Stimulated activated naive CD8-positive, alpha-beta T cell treated with anti-CD3 and anti-CD28 coated beads, Interleukin-15, Interleukin-2, amounts not matched to agents 100 U/mL and 50 U/mL, for 24 hours (primary cell): ENCODE measurements around the gene ELP4.
"Not testable (repeated sequence)": the region's sequence is repeated elsewhere in the genome, so short reads cannot be mapped to it uniquely, and the experiment has no call there.

Experiments used
- ATAC-seq: fragments of 150-1000 bp; cut with Tn5 transposase; one replicate; pipeline ENCODE4 v1.10.0; 2021
- DNase-seq: peaks from one replicate; pipeline ENCODE4 v3.0.0; 2021

ELP4 gene

GRCh38 chr11:31706357-31706756, 196.8 kb downstream of the ELP4 start:
- ATAC-seq, result no peak

DNA sequence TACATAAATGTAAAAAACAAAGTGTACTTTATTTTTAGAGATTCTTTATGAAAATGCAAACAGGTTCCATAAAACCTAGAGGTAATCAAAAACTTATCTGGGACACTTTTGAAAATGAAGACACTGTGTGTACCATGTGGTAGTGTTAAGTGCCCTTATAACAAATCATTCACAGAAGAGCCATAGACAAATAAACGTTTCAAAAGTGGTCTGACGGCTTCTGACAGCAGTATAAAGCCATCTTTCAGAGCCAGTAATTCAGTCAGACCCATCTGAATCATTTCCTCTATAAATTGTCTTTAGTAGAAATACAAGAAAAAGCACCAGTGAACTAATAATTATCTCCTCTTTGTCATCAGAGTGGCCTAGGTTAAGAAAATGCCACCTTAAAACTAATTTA, 201.6 kb downstream of the ELP4 start:
- DNase-seq (no peak), ATAC-seq (no peak)

More at GRCh38 chr11:31706357-31706756, 196.8 kb downstream of the ELP4 start:
- no peak for DNase-seq

GRCh38 chr11:31712851-31713250, 203.3 kb downstream of the ELP4 start:
- no peak for DNase-seq
- no peak for ATAC-seq

GRCh38 chr11:31714840-31715239, 205.3 kb downstream of the ELP4 start:
- DNase-seq (no peak), ATAC-seq (no peak)

GRCh38 chr11:31720225-31720624, 210.7 kb downstream of the ELP4 start:
- no peak for DNase-seq
- ATAC-seq, result no peak

DNA sequence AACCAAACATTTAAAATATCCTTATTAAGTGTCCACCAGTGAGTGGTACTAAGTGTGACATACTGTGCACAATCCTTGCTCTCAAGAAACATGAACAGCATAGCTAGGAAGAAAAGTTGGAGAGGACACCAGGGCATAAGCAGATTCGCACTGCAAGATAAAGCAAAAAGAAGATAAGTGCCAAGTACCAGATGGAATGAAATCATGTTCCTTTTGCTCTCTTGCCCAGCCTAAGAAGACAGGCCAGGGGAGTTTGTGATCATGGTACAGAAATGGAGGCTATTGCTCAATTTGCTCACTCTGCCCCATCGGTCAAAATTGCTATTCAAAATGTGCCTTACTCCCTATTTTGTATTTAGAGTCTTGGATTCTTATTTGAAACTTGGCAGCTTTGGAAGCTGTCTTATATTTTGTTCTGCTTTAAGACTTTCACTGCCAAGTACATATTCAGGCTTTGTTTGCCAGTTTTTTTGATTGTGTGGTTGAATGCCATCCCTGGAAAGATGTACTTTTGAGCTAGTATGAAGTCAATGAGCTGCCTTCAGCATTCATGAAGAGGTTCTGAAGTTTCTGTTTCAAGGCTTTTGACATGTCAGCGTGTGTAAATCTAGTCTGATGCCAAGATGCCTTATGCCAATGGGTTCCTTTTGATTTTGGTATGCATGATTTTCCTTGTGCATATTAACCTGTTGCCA, 211.3 kb downstream of the ELP4 start:
- no peak for DNase-seq
- no peak for ATAC-seq

GRCh38 chr11:31722754-31723153, 213.2 kb downstream of the ELP4 start:
- no peak for DNase-seq
- no peak for ATAC-seq

GRCh38 chr11:31725176-31725575, 215.6 kb downstream of the ELP4 start:
- DNase-seq (no peak), ATAC-seq (no peak)

DNA sequence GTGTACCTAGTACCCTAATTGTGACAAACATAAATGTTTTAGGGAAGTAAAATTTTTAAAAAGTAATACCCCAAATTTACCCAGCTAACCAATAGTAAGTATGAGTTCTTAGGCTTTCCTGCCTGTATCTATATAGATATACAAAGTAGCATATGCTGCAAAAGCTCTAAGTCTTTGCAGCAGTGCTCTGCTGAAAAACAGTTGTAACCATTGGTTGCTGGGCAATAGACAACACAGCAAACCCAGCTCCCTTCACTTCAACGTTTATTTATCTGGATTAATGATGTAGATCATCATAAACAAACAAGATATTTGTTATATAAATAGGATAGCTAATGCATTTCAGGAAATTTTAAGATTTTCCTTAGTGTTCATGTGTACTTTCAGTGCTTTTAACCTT, 218.9 kb downstream of the ELP4 start:
- no peak for ATAC-seq
- DNase-seq, result no peak

DNA sequence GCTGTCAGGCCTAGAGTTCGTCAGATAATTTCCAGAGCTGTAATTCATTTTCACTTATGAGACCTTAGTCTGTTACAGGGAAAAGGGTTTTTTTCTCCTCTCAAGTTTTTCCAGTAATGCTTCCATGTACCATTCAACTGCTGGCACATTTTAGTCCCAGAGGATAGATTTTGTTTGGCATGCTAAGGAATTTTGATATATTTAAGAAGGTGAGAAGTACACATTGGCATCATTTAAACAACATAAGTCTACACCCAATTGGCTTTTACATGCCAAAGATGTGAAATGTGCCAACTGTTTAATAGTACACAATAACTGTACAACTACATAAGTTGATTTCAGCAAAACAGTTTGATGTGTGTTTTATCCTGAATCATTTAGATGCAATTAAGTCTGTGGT, 230.6 kb downstream of the ELP4 start:
- no peak for ATAC-seq

GRCh38 chr11:31740731-31741368, 231.3 kb downstream of the ELP4 start:
- not testable (repeated sequence) for DNase-seq, ATAC-seq

More for the DNA sequence above, 230.6 kb downstream of the ELP4 start:
- no peak for DNase-seq

DNA sequence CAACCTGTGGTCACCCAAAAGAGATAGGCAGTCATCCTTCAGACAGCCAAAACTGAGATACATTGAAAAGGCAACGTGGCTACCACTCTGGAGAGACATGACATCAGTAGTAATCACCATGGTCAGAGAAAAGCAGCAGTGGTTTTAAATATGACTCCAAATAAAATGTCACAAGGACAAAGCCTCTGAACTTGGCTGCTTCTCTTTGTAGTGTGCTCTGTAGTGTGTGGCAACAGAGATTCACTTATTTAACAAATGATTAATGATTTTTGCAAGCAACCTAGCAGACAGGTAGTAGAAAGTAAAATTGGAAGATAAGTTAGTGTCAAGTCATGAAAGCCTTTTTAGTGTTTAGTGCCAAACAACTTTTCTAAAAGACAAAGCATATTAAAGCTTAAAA, 238.0 kb downstream of the ELP4 start:
- DNase-seq (no peak), ATAC-seq (no peak)

DNA sequence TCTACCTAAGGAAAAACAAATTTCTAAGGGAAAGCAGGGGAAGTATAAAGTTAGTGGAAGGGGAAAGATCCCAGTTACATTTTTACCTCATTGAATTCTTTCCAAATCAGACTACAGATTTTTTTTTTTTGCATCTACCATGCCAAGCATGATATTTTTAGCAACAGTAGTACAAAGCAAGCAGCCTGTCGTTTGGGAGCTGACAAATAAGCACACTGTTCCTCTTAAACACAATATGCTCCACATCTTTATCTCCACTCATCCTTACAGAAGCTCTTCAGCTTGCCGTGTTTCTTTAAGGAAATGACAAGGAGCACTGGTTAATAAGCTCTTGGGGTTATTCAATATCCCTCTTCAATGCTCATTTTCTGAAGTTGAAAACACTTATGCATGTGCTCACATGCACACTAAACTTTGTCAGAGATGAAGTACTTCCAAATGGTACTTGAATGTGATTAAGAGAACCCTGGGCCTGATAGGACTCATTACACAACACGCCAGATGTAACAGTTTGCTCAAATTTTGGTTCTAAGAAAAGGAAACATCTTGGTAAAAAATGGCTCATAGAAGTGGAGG, 247.8 kb downstream of the ELP4 start:
- ATAC-seq (no peak), DNase-seq (no peak)

- ATAC-seq, result no peak
- DNase-seq, result no peak
Measured at GRCh38 chr11:31761636-31762035, 252.1 kb downstream of the ELP4 start.

DNA sequence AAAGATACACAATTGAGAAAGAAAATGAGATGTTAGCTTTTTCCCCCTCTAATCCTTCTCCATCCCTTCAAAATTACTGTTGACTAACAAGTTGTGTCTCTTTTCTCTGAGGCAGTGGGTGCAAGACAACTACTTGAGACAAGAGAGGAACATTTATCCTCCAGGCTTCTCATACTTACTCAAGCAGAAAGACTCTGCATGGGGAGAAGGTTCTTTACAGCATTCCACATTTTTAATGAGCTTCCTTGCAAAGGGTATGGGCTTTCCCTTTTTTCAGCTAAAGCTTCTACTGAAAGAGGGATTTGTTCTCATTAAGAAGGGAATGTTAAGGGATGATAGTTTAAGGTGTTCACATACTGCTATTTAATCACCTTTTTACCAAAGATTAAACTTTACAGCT, 253.7 kb downstream of the ELP4 start:
- no peak for DNase-seq

GRCh38 chr11:31764261-31764660, 254.7 kb downstream of the ELP4 start:
- DNase-seq (no peak), ATAC-seq (no peak)

More for the DNA sequence above, 253.7 kb downstream of the ELP4 start:
- ATAC-seq, result no peak

DNA sequence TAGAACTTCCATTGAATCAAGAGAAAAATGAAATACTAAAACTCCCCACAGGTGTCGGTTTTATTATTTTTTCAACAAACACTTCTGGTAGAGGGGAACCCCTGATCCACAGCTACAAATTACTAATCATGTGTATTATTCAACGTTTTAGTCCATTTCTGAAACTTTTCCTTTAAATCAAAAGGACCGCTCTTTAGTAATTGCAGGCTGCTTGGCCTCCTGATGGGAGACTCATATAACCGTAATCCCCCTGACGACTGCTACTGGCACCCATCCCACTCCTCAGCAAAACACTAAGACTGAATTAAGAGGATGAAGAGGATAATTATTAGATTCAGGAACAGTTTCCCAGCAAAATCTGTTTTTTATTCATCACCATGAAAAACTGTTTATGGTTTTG, 255.2 kb downstream of the ELP4 start:
- DNase-seq, result no peak

GRCh38 chr11:31767066-31767465, 257.5 kb downstream of the ELP4 start:
- ATAC-seq (no peak), DNase-seq (no peak)

More for the DNA sequence above, 255.2 kb downstream of the ELP4 start:
- ATAC-seq, result no peak

DNA sequence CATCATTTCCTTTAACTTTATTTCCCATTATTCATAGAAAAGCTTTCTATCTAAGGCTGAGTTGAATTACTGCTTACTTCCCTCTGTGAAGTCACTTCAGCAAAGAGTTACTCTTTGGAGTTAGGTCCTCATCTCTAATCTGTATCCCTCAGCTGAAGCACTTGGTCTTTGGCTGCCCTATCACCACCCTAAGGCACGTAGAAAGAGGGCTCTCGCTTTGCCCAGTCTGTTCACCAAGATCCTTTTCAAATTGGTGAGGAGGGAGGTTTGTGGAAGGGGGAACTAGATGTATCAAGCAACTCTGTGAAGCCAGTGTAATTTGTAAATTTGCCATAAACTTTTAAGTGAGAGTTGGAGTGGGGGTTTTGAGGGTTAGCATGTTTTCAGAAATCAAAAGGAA, 258.1 kb downstream of the ELP4 start:
- ATAC-seq, result no peak

GRCh38 chr11:31768749-31769640, 259.4 kb downstream of the ELP4 start:
- no peak for ATAC-seq
- DNase-seq, result no peak

More for the DNA sequence above, 258.1 kb downstream of the ELP4 start:
- no peak for DNase-seq

DNA sequence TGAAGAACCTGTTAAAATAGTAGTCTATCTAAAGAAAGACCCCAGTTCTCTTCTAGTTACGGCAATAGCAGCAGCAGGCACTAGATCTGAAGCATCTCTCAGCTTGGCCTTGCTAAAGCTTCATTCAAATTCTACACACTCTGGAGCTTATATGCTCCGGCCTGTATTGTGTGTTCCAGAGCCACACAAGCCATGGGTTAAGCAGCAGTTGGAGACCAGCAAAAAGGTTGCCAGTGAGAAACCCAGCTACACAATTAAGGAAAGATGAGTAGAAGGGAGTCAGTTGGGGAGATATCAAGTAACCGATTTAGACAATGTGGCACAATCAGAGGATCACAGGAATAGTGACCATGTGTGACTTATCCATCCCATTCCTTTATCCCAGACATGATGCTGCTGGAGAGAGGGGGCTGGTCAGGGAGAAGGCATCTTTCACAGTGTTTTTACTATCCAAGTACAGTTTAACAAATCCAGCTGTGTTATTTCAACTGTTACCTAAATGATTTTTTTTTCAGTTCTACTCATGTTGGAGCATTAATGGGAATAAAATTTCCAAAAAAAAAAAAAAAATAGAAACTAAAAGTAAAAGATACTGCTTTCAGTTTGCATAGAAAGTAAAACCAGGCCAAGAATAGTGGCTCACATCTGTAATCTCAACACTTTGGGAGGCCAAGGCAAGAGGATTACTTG, 260.6 kb downstream of the ELP4 start:
- DNase-seq (no peak), ATAC-seq (no peak)

GRCh38 chr11:31772412-31772811, 262.8 kb downstream of the ELP4 start:
- no peak for DNase-seq
- ATAC-seq, result no peak
